ENCODE measurements around the gene KMT2A.

The KMT2A gene

DNA sequence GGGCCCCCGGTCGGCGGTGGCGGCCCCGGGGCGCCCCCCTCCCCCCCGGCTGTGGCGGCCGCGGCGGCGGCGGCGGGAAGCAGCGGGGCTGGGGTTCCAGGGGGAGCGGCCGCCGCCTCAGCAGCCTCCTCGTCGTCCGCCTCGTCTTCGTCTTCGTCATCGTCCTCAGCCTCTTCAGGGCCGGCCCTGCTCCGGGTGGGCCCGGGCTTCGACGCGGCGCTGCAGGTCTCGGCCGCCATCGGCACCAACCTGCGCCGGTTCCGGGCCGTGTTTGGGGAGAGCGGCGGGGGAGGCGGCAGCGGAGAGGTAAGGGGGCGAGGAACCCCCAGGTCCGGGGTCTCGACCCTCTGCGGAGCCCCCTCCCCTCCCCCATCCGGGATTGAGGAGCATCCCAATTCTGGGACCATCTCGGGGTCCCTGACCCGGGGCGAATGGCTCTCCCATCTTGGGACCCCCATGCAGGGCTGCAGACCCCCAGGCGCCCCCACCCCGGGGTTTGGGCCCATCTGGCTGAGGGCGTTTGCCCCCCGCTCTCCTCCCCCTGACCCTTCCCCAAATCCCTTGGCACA lies 431 bp downstream of the KMT2A start:
- DNase-seq (ENCODE audit: low read depth) = peak; percentile 28
- TF ChIP-seq CTCF (conservative IDR thresholded peaks at IDR 0.05; ENCODE audit: low read depth, low read length) = no peak
- H3K4me3 ChIP-seq (ENCODE audit: low read depth, low read length) = peak overlapping the region; percentile 82

DNA sequence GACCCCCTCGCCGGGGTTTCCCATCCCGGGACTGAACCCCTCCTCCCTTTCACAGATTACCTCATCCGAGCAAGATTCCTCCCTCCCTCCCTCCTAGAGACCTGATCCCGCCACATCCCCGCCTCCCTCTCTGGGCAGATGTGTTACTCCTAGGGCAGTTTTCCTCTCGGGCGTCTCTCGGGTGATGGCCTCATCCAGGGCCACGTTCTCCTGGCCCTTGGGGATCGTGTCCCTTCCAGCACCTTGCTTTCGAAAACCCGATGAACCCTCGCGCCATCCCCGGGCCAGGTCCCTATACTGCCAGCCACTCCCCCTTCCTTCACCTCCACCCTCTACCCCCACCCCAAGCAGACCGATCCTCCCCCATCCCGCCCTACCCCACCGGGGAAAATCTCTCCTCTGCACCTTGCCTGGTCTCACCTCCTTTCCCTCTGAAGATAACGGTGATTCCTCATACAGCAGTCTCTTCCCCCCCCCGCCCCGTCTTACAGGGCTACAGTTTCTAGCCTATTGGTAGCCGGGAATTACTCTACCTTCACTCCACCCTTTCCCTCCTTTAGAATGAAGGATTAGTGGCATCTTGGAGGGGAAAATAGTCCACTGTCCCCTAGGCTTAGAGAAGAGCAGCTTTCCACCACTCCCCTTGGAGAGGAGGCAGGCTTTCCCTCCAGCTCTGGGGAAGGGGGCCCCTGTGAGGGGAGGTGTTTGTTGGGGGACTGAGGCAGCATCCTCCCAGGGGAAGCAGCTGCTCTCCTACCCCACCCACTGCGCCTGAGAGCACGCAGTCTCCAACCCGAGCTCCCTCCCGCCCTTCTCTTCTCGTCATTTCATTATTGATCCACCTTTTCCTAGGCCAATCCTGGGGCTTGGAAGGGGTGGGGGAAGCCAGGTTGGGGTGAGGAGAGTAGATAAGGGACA lies 1.2 kb downstream of the KMT2A start:
- H3K4me3 ChIP-seq (ENCODE audit: low read depth, low read length) = peak overlapping the region; percentile 82
- peak; percentile 41 for DNase-seq (ENCODE audit: low read depth)
- TF ChIP-seq CTCF (conservative IDR thresholded peaks at IDR 0.05; ENCODE audit: low read depth, low read length) = no peak

DNA sequence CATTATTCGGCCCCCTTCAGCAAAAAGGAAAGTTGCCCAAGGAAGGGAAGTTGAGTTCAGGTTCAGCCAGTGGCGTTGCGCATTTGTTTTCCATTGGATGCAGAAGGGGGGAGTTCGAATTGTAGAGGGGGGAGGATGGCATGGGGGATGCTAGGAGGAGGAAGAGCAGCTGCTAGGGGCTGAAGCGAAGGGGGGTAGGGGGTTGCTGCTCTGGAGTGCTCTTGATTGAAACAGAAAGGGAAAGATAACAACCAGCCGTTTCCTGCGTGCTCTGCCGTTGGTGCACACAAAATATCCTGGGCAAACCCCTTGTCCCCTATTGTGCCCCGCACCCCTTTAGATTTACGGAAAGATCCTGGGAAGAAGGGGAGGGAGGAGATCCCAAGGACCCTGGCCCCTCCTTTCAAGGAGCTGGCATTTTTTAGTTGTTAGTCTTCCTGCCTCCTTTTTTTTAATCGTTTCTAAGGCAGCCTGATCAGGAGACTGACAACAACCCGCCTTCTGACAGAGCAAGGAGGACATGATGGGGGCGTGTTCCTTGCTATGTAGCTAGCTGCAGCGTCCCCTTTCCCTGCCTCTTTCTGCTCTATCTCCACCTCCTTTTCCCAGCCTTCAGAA lies 2.1 kb downstream of the KMT2A start:
- peak; percentile 97 for DNase-seq (ENCODE audit: low read depth)
- peak overlapping the region; percentile 82 for H3K4me3 ChIP-seq (ENCODE audit: low read depth, low read length)
- TF ChIP-seq CTCF (conservative IDR thresholded peaks at IDR 0.05; ENCODE audit: low read depth, low read length) = peak; percentile 16

DNA sequence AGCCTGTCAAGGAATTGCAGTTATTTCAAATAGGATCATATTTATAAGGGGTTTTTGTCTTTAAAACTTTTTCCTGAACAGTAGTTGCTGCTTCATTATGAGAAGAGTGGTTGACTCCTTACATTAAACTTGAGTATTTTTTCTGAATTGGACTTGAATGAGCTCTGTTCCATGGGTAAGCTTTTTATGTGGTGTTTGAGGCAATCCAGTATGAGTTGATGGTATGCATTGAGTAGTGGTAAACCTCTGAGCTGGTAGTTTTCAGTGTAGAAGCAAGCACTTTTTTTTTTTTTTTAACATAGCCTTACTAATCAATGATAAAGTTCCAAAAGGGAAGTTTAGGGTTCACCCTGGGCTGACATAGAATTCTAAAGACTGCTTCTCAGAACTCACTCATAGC lies 3.4 kb downstream of the KMT2A start:
- no peak for TF ChIP-seq CTCF (conservative IDR thresholded peaks at IDR 0.05; ENCODE audit: low read depth, low read length)
- no peak overlapping the region for H3K4me3 ChIP-seq (ENCODE audit: low read depth, low read length)
- DNase-seq (ENCODE audit: low read depth) = no peak

DNA sequence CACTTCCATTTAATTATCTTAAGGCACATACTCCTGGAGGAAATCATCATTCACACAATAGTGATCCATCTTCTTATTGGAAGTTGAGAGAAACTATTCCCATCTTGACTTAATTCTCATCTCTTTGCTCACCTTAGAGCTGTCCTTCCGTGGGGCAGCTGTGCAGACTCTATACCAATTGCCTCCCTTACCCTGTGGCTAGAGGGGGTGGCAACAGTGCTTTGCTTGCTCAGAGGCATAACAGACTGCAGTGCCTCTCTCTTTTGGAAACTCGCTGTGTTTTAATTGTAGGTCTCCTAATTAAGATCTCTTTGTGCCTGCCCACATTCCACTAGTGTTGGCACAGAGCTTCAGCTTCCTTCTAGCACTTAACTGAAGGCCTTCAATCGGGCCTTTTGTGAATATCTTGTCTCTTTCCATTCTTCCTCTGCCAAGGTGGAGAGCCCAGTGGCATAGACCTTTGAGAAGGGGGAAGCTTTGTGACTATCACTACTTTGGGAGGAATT lies 5.5 kb downstream of the KMT2A start:
- DNase-seq (ENCODE audit: low read depth) = no peak
- no peak overlapping the region for H3K4me3 ChIP-seq (ENCODE audit: low read depth, low read length)
- TF ChIP-seq CTCF (conservative IDR thresholded peaks at IDR 0.05; ENCODE audit: low read depth, low read length) = no peak

- no peak for DNase-seq (ENCODE audit: low read depth)
- H3K4me3 ChIP-seq (ENCODE audit: low read depth, low read length) = no peak overlapping the region
- no peak for TF ChIP-seq CTCF (conservative IDR thresholded peaks at IDR 0.05; ENCODE audit: low read depth, low read length)
Measured at GRCh38 chr11:118442301-118442700, 6.0 kb downstream of the KMT2A start.

Measured in choroid plexus epithelial cell (primary cell).